ENCODE data around the gene CDK6.

The CDK6 gene

GRCh38 chr7:92788559-92789183, 47.7 kb downstream of the CDK6 start:
- DNase-seq = no peak

- DNase-seq = no peak
Measured at GRCh38 chr7:92785923-92786322, 50.5 kb downstream of the CDK6 start.

- DNase-seq = no peak
Measured at GRCh38 chr7:92784935-92785334, 51.4 kb downstream of the CDK6 start.

GRCh38 chr7:92783260-92784201, 52.8 kb downstream of the CDK6 start:
- no peak for DNase-seq

GRCh38 chr7:92782855-92783254, 53.5 kb downstream of the CDK6 start:
- no peak for DNase-seq

- no peak for DNase-seq
Measured at GRCh38 chr7:92782236-92782635, 54.1 kb downstream of the CDK6 start.

- peak; percentile 31 for DNase-seq
Measured at GRCh38 chr7:92781117-92781720, 55.2 kb downstream of the CDK6 start.

- no peak for DNase-seq
Measured at GRCh38 chr7:92778972-92779371, 57.4 kb downstream of the CDK6 start.

GRCh38 chr7:92777993-92778392, 58.4 kb downstream of the CDK6 start:
- no peak for DNase-seq

GRCh38 chr7:92773808-92774207, 62.6 kb downstream of the CDK6 start:
- DNase-seq = no peak

- DNase-seq = no peak
Measured at GRCh38 chr7:92769844-92770243, 66.5 kb downstream of the CDK6 start.

- DNase-seq = no peak
Measured at GRCh38 chr7:92769394-92769699, 67.0 kb downstream of the CDK6 start.

GRCh38 chr7:92768501-92769393, 67.6 kb downstream of the CDK6 start:
- DNase-seq = no peak

- no peak for DNase-seq
Measured at GRCh38 chr7:92767437-92767836, 68.9 kb downstream of the CDK6 start.

- no peak for DNase-seq
Measured at GRCh38 chr7:92766461-92767003, 69.8 kb downstream of the CDK6 start.

GRCh38 chr7:92765725-92766124, 70.6 kb downstream of the CDK6 start:
- no peak for DNase-seq

- no peak for DNase-seq
Measured at GRCh38 chr7:92763636-92764423, 72.5 kb downstream of the CDK6 start.

GRCh38 chr7:92762851-92763250, 73.5 kb downstream of the CDK6 start:
- no peak for DNase-seq

GRCh38 chr7:92761391-92762097, 74.8 kb downstream of the CDK6 start:
- no peak for DNase-seq

- no peak for DNase-seq
Measured at GRCh38 chr7:92758796-92759431, 77.5 kb downstream of the CDK6 start.
